Inflammatory macrophage treated with lipopolysaccharide for 1 hour (primary cell): ENCODE data around the gene DCK.
"Not testable (repeated sequence)": the region's sequence is repeated elsewhere in the genome, so short reads cannot be mapped to it uniquely, and the experiment has no call there.

ENCODE experiments used
- DNase-seq, 2 donors: peaks; one replicate each; pipeline ENCODE4 v3.0.0-alpha.2; 2020 to 2022

DCK gene

DNA sequence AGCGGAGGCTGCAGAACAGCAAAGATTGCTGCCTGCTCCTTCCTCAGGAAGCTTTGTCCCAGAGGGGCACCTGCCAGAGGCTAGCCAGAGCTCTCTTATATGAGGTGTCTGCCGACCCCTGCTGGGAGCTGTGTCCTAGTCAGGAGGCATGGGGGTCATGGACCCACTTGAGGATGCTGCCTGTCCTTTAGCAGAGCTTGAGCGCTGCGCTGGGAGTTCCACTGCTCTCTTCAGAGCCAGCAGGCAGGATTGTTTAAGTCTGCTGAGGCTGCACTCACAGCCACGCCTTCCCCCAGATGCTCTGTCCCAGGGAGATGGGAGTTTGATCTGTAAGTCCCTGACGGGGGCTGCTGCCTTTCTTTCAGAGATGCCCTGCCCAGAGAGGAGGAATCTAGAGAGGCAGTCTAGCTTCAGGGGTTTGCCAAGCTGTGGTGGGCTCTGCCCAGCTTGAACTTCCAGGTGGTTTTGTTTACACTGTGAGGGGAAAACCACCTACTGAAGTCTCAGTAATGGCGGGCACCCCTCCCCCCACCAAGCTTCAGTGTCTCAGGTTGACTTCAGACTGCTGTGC is 10.9 kb downstream of the DCK start:
- no peak for DNase-seq

- DNase-seq, result not testable (repeated sequence)
These were observed 11.6 kb downstream of the DCK start for GRCh38 chr4:71005025-71005424.

GRCh38 chr4:71006203-71006907 is 12.9 kb downstream of the DCK start:
- peak; percentile 47 to 50 for DNase-seq

DNA sequence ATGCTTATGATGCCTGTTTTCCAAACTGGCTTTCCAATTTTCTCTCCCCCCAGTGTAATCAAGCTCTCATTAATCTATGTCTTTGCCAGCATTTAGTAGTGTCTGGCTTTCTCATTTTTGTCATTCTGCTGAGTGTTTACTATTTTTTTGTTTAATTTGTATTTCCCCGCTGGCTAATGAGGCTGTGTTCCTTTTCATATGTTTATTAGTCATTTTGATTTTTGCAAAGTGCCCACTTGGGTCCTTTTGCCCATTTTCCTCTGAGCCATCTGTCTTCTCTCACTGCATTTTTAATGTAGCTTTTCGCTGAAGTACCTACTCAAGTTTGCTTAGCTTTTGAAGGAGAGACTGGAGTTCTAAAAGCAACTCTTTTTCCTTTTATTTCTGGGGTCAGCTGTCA is 14.7 kb downstream of the DCK start:
- no peak for DNase-seq

DNA sequence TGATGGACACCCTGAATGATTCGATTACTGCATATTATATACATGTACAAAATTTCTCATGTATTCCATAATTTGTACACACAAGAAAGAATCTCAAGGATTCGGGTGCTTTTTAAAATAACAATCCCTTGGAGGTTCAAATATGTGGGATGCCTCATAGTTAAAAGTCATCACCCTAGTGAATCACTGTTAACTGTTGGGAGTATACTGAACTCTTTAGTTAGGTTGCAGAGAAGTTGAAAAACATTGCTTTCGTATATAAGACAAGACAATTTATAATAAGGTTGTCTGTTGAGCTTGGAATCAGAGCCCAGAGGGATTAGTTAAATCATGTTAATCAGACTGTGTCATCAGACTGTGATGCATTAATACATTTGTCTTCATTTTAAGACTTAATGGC is 15.6 kb downstream of the DCK start:
- DNase-seq, result no peak

GRCh38 chr4:71009890-71010588 is 16.6 kb downstream of the DCK start:
- DNase-seq, result peak; percentile 25 to 64

- no peak for DNase-seq
These were observed 18.0 kb downstream of the DCK start for GRCh38 chr4:71011451-71011850.

GRCh38 chr4:71017391-71017790 is 23.9 kb downstream of the DCK start:
- DNase-seq, result not testable (repeated sequence)

- no peak for DNase-seq
These were observed 27.2 kb downstream of the DCK start for GRCh38 chr4:71020611-71021010.

DNA sequence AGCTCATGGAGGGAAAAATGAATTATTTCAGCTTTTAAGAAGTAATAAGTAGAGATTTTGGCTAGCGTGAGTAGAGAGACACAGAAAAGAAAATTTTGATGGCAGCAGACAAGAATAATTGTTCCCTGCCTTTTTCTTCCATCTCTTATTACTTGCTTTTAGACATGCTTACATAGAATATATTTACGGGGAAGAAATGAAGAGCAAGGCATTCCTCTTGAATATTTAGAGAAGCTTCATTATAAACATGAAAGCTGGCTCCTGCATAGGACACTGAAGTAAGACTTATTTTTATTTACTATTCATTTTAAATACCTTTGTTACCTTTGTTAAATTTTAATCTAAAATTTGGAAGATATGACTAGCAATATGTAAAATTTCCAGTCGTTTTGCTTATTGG is 32.2 kb downstream of the DCK start:
- no peak for DNase-seq

GRCh38 chr4:71026086-71026485 is 32.6 kb downstream of the DCK start:
- DNase-seq, result peak in 1 of 2 donors; percentile 5

- DNase-seq, result no peak
These were observed 34.2 kb downstream of the DCK start for GRCh38 chr4:71027611-71028010.

DNA sequence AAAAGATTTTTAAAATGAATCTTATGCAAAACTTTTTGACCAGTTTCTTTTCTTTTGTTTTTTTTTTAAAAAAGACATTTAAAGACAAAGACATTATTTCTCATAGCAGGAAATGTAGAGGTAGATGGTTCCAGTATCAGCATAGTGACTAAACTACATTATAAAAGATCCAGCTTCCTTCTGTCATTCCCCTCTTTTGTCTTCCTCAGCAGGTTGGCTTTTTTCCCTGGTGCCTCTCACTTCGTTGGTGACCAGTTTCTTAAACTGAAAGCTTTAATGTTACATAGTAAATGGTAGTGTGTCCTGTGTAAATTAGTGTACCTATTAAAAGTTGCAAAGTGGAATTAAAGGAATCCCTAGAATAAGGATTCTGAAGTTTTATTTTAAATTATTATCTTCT is 36.1 kb downstream of the DCK start:
- no peak for DNase-seq

DNA sequence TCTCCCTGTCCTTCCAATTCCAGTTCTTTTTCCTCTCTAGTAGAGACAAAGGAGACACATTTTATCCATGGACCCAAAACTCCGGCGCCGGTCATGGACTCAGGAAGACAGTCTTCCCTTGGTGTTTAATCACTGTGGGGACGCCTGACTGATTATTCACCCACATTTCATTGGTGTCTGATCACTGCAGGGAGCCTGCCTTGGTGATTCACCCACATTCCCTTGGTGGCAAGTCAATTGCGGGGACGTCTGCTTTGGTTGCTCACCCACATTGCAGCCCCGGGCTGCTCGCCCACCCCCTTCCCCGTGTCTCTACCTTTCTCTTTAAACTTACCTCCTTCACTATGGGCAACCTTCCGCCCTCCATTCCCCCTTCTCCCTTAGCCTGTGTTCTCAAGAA is 38.7 kb downstream of the DCK start:
- not testable (repeated sequence) for DNase-seq

- no peak for DNase-seq
These were observed 51.8 kb downstream of the DCK start for GRCh38 chr4:71045256-71045655.

GRCh38 chr4:71049395-71049794 is 55.9 kb downstream of the DCK start:
- no peak for DNase-seq

DNA sequence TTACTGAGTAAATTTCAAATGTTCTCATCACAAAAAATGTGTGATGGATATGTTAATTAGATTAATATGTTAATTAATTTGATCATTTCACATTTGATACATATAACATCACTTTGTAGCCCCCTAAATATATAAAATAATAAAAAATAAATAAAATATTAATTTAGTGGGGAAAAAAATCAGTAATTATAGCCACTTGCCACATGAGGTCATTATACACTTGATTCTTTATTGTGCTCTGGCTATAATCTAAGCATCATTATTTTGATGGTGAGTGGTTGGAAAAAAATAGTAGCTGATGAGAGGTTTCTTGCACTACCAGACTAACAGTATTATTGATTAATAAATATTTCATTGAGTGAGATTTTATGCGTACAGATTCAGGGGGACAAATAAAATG is 57.4 kb downstream of the DCK start:
- DNase-seq, result no peak

DNA sequence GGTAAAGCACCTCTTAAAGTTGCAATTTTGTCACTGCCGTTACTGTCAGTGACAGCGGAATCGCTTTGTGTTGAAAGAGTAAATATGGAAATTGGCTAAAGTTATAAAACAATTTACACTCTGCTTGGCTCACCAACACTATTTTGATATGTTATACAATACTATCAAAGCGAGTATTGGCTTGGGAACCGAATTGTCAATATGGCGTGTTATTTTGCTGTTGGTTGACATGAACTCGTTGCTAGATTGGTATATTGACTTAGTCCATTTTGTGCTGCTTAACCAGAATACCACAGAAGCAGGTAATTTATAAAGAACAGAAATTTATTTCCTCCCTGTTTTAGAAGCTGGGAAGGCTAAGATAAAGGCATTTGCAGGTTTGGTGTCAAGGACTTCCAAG is 58.6 kb downstream of the DCK start:
- no peak for DNase-seq

GRCh38 chr4:71052716-71053115 is 59.3 kb downstream of the DCK start:
- no peak for DNase-seq

- not testable (repeated sequence) for DNase-seq
These were observed 60.2 kb downstream of the DCK start for GRCh38 chr4:71053613-71054012.

- DNase-seq, result not testable (repeated sequence)
These were observed 66.1 kb downstream of the DCK start for GRCh38 chr4:71059573-71059972.

DNA sequence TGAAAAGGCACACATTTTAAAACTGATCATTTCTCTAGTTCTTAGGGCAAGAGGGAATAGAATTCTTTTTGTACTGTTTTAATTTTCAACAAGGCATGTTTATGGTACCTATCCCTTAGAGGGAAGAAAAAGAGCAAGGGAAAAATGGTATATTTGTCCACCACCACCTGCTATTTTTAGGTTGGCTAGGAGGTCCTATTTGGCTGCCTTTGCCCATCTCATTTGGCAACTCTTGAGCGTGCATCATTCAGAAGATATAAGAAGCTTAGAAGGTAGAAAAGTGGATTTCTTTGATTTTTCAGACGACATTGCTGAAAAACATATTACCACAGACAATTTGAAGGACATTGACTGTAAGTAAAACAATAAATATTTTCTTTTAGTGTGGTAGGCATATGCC is 69.0 kb downstream of the DCK start:
- DNase-seq, result no peak

- DNase-seq, result no peak
These were observed 70.3 kb downstream of the DCK start for GRCh38 chr4:71063711-71064110.

GRCh38 chr4:71064521-71064920 is 71.1 kb downstream of the DCK start:
- DNase-seq, result no peak
